Lower leg skin (tissue), 3 donors: Measurements from ENCODE around the gene NANOS1.

ENCODE experiments used
- CTCF ChIP-seq, 3 donors: fragments of 450-650 bp; IDR thresholded peaks; one replicate each; pipeline ENCODE4 v1.5.1; 2016; ENCODE audit warnings: antibody characterized with exemption in 3 of 3, mild to moderate bottlenecking in 3 of 3, moderate library complexity in 2 of 3
- POLR2A ChIP-seq, 2 donors: fragments of 450-650 bp; IDR thresholded peaks; one replicate each; pipeline ENCODE4 v1.6.1; 2016 to 2017; ENCODE audit warnings: antibody characterized with exemption in 2 of 2, mild to moderate bottlenecking in 1 of 2, moderate library complexity in 1 of 2

GRCh38 chr10:119007211-119007574, 22.3 kb upstream of the NANOS1 start:
- TF ChIP-seq POLR2A (IDR thresholded peaks at IDR 0.05) (no peak), CTCF (IDR thresholded peaks at IDR 0.05) (no peak)
